HG02970 (cell line): ENCODE measurements around the gene CD200.
"Not testable (repeated sequence)": the region's sequence is repeated elsewhere in the genome, so short reads cannot be mapped to it uniquely, and the experiment has no call there.

Experiments used
- ATAC-seq: cut with Tn5 transposase; IDR thresholded peaks from one replicate; pipeline ENCODE4 v1.9.1; 2021; ENCODE audit warnings: mild to moderate bottlenecking, moderate library complexity, moderate number of reproducible peaks; ENCODE audit not compliant: unreplicated experiment, low FRiP score

Gene CD200

DNA sequence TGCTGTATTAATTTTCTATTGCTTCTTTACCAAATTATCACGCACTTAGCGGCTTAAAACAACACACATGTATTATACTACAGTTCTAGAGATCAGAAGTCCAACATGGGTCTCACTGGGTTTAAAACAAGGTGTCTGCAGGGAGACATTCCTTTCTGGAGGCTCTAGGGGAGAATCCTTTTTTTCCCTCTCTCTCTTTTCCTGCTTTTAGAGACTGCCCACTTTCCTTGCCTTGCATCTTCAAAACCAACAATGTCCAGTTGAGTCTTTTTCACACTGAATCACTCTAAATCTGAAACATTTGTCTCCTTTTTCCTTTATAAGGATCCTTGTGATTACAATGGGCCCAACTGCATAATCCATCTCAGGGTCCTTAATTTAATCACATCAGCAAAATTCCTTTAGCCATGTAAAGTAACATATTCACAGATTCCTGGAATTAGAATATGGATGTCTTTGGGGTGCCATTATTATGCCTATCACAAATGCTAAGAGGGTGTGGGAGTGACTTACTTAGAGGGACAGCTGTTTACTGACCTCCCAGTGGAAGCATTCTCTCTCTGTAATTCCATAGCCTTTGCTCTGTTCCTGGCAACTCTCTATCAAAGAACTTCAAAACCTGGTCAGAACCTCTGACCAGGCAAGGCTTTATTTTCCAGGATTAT is 21.8 kb downstream of the CD200 start:
- no peak for ATAC-seq

DNA sequence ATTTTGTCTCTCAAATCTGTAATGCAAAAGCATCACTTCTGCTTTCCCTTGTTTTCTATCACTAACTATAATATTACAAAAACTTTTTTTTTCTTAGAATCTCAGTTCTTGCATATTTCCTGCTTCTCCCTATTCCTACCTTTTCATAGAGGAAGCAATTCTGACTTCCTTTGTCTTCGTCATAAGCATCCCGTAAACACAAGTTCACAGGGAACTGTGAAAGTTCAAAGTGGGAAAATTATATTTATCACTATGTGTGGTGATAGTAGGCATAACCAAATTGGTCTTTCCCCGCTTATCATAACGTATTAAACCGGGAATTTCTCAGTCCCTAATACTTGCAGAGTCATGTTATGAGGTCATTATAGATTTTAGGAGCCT is 22.3 kb downstream of the CD200 start:
- ATAC-seq: no peak

DNA sequence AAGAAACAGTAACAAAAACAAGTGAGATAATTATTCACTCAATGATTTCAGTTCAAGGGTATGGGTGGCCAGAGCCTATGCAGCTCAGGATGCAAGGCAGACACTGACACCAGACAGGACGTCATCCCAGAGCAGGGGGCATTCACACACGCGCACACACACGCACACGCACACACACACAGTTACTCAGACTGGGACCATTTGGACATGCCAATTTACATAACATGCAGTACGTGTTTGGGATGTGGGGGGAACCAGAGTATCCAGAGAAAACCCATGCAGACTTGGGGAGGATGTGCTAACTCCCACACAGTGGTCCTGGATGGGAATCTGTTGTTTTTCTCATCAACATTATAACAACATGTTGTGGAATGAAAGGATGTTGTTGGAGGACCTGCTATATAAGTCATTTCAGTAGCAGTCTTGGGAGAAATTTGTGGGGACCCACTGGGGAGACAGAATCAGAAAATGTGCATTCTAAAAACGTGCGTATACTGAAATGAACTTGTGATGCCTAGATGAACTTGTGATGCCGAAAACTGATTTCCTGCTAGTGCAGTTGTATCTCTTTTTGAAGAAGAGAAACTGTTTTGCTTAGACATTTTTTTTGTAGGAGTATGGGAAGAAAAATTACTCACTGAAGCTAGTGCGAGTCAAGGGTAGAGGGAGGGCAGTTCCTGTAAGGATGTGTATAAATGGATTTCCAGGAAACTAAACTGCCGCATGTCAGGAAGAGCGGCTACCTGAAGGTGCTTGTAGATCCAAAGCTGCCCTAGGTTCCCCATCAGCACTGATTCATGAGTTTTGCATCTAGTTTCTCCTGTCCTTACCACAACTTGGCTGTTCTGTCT is 25.2 kb downstream of the CD200 start:
- ATAC-seq: no peak

DNA sequence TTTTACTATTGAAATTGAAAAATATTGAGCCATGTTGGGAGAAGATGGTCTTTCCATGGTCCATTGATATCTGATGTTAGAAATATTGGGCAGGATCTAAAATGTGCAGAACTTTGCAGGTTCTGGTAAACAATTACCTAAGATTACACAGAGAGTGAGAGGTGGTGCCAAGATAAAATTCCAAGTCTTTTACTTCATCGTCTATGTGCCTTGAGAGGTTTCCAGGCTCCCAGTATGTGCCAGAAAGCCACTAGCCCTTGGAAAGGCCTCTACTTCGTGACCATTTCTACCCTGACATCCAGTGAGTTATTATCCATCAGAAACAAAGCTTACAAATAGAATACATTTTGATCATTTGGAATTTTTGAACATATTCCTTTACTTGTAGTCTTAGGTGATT is 27.6 kb downstream of the CD200 start:
- ATAC-seq: no peak

DNA sequence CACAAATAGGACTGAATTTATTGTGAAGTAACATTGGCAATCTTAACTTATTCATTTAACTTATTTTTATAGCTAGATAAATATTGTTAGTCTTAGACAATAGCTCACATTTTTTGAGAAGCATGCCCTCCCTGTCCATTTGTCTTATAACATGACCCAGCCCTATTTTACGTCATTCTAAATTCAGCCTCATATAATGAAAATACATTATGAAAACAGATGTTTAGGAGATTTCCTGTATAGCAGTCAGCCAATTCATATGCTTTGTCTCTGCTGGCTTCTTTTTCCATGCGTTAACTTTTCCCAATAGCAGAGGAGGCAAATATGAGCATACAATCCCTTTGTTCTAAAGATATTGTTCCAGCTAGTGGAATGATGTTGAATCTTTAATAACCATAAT is 29.3 kb downstream of the CD200 start:
- no peak for ATAC-seq

DNA sequence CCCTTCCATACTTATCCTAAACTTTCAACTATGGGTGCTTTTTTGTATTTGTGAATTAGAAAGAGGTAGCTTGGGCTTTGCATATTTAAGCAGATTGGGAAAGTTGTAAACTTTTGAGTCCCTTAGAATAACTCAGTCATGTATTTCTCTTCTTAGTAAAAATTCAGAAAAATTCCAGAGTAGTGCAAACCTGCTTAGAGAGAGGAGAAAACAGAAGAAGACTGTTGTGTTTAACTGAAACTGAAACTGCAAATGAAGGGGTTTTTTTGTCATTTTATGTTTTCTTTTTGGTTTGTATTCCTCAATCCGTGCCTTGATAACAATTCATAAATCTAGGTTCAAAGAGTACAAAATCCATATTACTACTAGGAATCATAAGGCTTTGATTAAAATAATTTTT is 31.3 kb downstream of the CD200 start:
- no peak for ATAC-seq

DNA sequence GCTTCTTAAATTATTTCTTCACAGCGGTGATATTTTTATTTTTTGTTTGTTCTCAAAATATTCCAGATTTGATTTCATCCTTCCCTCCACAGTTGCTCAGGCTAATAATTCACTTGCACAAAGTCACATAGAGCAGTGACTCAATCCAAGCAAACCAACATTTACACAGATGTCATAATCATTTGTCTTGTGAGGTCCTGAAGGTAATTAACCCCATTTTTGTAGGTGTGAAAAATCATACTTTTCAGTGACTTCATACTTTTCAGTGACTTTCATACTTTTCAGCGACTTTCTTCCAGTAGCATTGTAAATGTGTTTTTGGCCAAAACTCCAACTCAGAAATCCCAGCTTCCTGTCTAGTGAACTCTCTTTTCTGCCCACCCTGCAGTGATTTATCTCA is 32.1 kb downstream of the CD200 start:
- ATAC-seq: no peak

DNA sequence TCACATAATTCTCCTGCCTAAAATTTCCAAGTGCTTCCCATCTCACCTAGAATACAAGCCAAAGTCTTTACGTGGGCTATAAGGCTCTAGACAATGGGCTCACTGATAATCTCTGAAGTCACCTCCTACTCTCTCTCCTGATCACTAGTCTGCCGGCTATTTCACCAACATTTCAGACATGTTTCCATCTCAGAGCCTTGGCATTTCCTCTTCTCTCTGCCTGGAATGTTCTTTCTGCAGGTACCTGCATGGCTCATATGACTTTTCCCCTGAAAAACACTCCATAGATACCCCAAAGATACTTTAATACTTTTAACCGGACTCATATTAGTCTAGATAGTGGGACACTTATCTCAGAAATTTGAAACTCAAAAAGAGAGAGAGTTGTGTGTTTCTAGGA is 32.7 kb downstream of the CD200 start:
- ATAC-seq: no peak

DNA sequence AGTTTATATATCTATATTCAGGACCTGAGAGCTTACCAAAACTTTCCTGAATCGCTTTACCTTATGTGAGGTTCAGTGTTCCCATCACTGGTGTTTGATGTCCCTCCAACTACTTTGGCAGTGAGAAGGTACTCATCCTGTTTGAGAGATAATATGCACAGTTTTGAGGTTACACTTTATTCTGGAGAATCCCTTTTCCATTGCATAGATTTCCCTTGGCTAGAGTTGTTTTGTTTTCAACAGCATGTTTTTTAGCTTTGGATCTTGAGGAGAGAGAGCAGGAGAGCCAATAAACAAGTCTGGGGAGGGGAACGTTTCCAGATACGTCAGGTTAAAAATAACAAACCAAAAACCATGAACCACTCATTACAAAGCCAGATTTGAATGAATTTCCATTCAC is 33.6 kb downstream of the CD200 start:
- no peak for ATAC-seq

DNA sequence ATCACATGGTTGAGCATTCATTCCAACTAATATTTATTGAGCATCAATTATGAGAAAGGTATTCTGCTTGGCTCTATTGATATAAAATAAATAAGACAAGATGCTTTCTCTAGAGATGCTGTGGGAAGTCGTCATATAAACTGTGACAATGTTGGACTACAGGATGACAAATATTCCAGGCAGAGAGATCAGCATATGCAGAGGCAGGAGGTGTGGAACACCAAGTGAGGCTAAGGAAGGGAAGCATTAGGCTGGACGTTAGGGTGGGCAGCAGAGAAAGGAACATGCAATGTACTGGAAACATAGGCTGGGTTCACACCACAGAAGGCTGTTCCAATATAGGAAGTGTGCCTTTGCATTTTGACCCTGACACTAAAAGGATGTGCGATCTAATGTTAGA is 38.6 kb downstream of the CD200 start:
- ATAC-seq: no peak

DNA sequence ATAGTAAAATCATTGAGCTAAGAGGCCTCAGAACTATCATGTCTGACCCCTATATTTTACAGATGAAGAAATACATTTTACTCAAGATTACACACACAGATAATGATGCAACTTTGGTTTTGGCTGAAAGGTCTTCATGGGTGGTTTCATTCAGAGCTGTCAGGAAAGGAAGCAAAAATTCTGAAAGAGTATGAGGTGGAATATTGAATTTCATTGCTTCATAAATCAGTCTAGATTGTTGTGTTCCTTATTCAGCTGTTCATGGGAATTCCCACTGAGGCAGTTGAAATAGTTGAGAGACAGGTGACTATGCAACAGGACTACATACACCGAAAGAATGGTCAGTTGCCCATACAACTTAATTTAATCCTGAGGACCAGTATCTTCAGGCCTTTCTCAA is 39.4 kb downstream of the CD200 start:
- no peak for ATAC-seq

DNA sequence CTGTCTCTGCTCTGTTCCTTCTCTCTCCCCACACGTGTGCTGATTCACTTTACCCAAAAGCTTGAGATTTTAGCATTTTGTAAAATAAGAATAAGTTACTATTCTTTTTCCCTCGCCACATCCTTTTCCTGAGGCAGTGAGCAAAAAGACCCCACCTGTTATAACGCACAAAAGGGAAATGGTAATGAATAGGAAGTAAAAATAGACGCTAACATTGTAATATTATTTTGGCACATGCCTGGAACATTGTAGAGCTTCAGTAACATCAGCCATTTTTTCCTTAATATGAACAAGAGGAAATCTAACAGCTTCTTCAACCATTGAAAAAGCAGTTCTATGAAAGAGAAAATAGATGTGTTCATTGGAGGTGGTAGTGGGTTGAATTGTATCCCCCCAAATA is 40.5 kb downstream of the CD200 start:
- ATAC-seq: no peak

DNA sequence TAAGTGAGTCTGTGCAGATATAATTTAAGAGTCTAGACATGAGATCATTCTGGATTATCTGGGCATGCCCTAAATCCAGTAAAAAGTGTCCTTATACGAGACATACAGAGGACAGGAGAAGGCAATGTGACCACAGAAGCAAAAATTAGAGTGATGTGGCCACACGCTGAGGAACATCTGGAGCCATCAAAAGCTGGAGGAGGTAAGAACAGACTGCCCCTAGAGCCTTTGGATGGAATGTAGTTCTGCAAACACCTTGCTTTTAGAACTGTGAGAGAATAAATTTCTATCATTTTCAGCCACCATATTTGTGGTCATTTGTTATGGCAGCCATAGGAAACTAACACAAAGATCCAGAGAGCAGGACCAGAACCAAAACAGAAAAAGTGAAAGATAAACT is 41.0 kb downstream of the CD200 start:
- no peak for ATAC-seq

DNA sequence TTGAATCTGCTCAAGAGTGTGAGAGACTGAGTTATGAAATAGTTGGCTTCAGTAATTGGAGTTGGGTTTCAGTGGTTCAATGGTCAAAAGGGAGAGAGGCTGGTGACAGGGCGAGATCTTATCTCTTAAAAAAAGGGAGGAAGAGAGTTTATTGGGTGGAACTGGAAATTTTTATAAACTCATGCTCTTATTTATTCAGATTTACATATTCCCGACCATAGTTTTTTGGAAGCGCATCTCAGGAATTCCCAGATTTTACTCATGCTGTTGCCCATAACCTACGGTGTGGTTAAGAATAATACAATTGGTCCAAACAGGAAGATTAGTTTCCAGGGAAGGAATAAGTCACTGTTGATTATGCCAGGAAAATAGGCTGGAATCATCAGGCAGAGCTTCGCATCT is 41.4 kb downstream of the CD200 start:
- no peak for ATAC-seq

DNA sequence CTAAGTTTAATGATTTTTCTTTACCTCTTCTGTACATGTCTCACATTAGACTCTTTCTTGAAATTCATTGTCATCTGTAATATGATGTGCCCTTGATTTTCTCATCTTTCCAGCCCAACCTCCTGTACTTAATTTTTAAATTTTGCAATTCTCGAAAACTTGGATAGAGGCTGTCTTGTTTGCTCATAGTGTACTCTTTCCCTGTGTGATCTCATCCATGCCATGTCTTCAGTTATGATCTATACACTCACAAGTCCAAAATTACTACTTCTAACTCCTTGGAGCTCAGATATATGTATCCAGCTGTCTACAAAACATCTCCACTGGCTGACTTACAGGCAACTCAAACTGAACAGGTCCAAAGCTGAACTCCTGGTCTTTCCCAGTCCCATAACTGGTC is 42.2 kb downstream of the CD200 start:
- no peak for ATAC-seq

DNA sequence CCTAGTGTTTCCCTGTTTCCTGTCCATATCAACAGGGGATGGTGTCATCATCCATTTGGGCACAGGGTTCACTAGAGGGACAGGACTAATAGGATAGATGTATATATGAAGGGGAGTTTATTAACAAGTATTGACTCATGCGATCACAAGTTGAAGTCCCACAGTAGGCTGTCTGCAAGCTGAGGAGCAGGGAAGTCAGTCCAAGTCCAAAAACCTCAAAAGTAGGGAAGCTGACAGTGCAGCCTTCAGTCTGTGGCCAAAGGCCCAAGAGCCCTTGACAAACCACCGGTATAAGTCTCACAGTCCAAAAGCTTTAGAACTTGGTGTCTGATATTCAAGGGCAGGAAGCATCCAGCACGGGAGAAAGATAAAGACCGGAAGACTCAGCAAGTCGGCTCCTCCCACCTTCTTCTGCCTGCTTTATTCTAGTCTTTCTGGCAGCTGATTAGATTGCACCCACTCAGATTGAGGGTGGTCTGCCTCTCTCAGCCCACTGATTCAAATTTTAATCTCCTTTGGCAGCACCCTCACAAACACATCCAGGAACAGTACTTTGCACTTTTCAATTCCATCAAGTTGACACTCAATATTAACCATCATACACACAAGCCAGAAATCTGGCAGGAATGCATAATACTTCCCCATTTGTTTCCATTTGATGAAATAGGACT is 43.4 kb downstream of the CD200 start:
- ATAC-seq: no peak

DNA sequence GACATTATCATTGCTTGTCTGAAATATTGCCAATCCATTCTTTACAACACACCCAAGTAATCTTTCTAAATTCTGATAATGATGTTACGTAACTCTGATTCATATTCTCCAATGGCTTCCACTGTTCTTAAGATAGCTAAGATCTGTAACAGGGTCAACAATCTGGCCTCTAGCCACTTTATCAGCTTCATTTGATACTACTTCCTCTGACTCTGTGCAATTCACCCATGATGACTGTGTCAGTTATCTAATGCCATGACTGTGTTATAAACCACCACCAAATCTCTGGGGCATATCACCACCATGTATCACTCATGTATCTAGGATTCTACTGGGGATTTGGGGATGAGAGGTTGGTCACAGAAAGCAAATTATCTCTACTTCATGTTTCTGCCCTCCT is 44.0 kb downstream of the CD200 start:
- ATAC-seq: no peak

DNA sequence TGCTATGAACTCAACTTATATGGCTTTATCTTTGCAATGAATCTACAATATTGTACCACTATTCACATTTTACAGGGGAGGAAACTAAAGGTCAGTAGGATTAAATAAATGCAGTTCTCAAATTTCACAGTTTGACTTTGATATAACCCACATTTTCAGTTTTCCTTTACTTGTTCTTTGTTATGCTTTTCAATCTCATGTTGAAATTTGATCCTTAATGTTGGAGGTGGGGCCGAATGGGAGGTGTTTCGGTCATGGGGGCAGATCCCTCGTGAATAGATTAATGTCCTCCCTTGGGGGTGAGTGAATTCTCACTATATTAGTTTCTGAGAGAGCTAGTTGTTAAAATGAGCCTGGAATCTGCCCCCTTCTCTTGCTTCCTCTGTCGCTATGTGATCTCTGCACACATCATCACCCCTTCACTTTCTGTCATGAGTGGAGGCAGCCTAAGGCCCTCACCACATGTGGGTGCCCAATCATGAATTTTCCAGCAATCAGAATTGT is 44.7 kb downstream of the CD200 start:
- no peak for ATAC-seq

DNA sequence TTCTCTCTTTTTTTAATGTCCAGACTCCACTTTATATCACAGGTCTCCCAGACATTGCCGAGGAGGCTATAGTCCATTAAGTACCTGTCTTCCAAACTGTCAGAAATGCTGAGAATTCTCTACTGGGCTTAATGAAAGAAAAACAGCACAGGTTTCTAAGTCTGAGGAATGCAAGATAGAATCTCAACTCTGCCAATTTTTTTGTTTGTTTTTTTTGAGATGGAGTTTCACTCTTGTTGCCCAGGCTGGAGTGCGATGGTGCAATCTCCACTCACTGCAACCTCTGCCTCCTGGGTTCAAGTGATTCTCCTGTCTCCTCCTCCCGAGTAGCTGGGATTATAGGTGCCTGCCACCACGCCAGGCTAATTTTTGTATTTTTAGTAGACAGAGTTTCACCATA is 45.4 kb downstream of the CD200 start:
- ATAC-seq: not testable (repeated sequence)

DNA sequence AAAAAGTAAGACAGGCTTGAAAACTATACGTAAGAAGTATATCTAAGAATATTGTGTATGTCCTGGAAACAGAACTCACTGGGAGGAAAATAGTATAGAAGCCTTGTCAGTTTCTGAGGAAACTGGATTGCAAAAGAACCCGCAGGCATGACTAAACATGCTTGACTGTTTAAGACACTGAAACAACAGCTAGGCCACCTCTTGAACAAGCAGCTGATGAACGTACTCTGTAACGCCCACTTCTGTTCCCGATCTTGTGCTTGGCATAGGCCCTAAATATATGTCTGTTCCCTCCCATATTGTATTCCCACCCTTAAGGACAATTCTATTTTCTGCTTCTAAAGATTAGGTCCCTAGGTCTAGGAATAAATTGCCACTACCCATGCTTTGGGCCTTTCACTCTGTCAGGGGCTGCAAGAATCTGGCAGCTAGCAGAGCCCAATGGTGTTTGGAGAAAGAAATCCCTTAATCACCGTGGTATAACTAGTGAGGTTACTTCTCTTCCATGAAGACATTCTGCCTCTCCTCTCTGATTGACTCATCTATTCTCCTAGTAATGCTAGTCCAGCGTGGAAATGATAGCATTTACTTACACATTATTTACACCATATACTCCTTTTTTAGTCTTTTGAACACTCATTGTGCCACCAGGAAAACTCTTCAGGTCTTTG is 46.2 kb downstream of the CD200 start:
- ATAC-seq: no peak
